Lower leg skin (tissue), 3 donors: ENCODE data around the gene NTNG1.

Source experiments
- POLR2A ChIP-seq, 2 donors: fragments of 450-650 bp; IDR thresholded peaks; one replicate each; pipeline ENCODE4 v1.6.1; 2016 to 2017; ENCODE audit warnings: antibody characterized with exemption in 2 of 2, mild to moderate bottlenecking in 1 of 2, moderate library complexity in 1 of 2
- TF ChIP-seq, protein P1 (sequence below), 3 donors: fragments of 450-650 bp; IDR thresholded peaks; one replicate each; pipeline ENCODE4 v1.5.1; 2016; ENCODE audit warnings: antibody characterized with exemption in 3 of 3, mild to moderate bottlenecking in 3 of 3, moderate library complexity in 2 of 3

DNA sequence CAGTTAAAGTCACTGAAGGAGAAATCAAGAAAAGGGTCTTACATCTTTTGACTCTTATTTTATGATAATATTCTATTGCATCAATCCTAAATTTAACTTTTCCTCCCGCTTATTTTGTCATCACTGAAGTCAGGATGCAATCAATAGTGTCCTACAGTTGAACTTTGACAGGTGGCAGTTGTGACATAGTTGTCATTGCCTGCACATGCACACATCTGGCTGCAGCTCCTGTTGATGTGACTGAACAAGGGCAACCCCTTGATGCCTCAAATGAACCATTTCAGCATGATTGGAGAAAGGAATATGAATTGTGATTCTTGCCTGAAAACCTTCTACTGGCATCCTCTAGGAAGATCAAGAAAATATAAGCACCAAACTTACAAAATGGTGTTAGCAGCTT, 157.7 kb downstream of the NTNG1 start:
- TF ChIP-seq, protein P1, sequence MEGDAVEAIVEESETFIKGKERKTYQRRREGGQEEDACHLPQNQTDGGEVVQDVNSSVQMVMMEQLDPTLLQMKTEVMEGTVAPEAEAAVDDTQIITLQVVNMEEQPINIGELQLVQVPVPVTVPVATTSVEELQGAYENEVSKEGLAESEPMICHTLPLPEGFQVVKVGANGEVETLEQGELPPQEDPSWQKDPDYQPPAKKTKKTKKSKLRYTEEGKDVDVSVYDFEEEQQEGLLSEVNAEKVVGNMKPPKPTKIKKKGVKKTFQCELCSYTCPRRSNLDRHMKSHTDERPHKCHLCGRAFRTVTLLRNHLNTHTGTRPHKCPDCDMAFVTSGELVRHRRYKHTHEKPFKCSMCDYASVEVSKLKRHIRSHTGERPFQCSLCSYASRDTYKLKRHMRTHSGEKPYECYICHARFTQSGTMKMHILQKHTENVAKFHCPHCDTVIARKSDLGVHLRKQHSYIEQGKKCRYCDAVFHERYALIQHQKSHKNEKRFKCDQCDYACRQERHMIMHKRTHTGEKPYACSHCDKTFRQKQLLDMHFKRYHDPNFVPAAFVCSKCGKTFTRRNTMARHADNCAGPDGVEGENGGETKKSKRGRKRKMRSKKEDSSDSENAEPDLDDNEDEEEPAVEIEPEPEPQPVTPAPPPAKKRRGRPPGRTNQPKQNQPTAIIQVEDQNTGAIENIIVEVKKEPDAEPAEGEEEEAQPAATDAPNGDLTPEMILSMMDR (IDR thresholded peaks at IDR 0.05): no peak
- no peak for TF ChIP-seq POLR2A (IDR thresholded peaks at IDR 0.05)
